GM18867 (cell line): ENCODE data around the gene DOCK1.

Experiments
- ATAC-seq: cut with Tn5 transposase; IDR thresholded peaks from one replicate; pipeline ENCODE4 v1.9.1; 2021; ENCODE audit warnings: mild to moderate bottlenecking, moderate library complexity; ENCODE audit not compliant: unreplicated experiment

DOCK1 gene

DNA sequence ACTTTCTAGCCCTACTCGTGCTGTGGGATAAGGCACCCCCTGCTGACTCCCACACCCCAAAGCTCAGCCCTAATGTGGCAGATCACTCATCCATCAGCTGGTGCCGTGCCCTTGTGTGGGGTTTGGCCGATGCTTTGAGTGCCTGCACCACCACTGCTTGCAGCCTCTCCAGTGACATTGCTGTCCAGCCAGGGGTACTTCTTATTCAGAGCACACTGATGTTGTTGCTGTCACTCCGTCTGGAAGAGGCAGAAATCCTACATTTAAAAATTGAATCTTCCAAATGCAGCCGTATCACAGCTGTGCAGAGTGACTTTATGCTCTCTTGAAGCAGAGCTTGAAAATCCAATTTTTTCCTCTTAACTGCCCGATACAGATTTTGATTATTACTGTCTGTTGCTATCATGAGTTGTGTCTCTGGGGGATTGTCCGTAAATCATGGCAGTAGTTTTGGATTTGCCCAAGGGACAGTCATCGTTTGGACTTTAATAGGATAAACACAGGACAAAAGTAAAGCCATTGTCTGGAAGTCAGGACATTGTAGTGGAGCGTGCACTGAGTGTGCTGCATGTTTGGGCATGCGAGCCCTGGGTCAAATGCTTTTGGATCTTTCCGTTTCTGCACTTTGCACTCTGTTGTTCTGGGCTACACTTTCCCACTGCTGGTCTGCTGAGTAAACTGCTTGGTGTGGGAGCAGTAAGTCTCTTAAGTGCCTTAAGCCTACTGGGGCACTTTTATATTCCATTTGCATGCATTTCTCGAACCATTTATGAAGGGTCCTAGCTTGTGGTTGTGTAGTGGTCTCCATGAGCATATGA is 128.2 kb downstream of the DOCK1 start:
- no peak for ATAC-seq

DNA sequence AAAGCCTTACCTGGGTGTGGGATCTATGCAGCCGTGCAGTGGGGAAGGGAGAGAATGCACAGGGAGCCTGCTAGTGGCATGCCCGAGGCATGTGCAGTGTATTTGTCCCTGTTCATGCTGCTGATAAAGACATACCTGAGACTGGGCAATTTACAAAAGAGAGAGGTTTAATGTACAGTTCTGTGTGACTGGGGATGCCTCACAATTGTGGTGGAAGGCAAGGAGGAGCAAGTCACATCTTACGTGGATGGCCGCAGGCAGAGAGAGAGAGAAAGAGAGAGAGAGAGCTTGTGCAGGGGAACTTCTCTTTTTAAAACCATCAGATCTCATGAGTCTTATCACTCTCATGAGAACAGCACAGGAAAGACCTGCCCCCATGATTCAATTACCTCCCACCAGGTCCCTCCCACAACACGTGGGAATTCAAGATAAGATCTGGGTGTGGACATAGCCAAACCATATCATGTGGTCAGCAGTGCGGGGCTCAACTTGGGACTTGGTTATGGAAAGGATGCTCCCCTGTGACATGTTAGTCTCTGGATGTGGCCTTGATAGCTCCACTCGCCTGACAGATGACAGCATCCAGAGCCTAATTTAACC is 128.9 kb downstream of the DOCK1 start:
- no peak for ATAC-seq

DNA sequence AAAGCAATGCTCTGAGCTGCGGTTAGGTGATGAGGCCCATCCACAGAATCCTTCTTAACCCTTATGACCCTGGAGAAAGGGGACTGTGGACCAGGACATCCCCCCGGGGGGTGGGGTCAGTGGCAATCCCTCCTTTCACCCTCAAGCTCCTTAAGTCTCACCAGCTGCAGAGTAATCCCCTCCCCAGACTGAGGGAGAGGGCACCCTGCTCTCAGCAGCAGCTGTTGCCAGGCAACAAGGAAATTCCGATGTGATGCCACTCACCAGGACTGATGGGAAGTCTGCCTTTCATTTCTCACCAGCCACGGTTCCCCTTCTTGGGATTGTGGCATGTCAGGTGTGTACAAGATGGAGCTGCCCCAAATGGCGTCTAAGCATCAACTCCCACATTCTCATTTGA is 129.6 kb downstream of the DOCK1 start:
- ATAC-seq, result no peak

DNA sequence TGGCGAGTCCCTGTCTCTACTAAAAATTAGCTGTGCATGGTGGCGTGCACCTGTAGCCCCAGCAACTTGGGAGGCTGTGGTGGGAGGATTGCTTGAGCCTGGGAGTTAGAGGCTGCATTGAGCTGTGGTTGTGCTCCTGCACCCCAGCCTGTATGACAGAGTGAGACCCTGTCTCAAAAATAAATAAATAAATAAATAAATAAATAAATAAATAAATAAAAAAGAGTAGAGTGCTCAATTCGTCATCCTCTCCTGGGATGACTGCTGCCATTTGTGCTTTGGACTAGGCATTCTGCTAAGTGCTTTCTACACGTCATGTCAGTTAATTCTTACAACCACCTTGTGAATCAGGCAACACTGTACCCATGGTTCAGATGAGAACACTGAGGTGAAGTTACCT is 130.6 kb downstream of the DOCK1 start:
- no peak for ATAC-seq

DNA sequence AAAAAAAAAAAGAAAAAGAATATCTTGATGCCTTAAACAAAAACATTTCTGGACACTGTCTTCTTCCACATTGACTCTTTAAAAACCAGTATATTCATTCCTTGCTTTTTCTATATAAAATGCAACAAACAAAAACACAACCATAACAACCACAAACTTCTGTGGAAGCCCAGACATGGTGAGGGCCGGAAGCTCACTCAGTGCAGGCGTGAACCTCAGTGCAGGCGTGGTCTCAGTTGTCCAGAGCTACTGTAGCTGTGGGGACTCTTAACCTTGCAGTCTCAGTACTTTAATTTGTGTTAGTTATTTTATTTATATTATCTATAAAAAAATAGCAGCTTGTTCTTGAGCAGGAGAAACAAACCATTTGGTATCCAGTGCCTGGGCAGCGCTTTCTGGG is 131.8 kb downstream of the DOCK1 start:
- no peak for ATAC-seq

DNA sequence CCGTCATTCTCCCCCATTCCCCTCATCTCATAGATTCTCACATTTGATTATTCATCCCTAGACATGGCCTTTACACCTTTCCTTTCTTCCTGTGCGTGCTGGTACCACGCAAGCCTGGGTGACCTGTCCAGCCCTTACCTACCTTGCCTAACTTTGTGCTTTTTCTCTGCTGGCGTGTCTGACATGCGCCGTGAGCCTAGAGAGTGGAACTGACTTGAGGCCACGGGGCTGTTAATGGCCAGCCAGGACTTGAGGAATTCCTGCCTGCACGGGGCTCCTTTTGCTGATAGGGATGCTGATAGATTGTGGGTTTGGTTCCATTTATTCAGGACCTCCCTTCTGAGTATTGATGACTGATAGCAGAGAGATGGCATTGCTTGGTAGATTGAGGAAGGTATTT is 134.2 kb downstream of the DOCK1 start:
- ATAC-seq, result no peak

DNA sequence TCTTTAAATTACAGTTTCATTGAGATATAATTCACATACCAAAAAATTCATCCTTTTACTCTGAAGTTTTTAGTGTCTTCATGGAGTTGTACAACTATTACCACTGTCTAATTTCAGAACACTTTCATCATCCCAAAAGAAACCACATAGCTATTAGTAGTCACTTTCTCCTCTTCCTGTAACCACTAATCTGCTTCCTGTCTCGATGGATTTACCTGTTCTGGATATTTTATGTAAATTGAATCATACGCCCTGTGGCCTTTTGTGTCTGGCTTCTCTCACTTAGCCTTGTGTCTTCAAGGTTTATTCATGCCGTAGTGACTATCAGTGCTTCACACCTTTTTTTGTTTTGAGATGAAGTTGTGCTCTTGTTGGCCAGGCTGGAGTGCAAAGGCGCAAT is 135.5 kb downstream of the DOCK1 start:
- ATAC-seq, result no peak

DNA sequence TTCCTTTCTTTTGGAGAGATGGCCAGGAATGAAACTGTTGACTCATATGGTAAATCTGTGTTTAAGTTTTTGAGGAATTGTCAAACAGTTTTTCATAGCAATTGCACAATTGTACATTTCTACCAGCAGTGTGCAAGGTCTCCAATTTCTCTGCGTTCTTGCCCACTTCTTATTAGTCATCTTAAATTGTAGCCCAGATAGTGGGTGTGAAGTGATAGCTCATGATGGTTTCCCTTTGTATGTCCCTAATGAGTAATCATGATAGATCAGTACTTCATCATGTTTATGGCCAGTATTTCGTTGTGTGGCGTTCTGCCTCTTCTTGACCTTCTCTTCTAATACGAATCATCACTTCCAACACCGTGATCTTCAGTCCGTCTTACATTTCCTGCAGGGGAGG is 136.3 kb downstream of the DOCK1 start:
- no peak for ATAC-seq

DNA sequence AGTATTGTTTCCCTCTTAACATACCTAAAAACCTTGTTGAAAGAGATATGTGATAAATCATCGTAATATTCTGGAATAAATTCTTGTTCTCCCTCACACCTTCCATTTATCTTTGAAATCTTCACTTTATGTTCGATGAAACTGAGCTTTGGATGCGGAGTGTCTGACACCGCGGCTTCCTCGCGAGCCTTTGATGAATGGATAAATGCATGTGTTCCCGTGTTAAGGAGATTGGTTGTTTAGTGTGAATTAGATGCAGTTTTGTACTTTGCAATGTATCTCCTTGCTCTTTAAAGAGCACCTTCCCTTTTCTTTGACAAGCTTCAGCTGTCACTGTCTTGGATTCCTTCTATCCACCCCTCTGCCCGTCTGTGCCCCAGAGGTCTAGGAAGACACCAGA is 138.1 kb downstream of the DOCK1 start:
- ATAC-seq, result no peak

DNA sequence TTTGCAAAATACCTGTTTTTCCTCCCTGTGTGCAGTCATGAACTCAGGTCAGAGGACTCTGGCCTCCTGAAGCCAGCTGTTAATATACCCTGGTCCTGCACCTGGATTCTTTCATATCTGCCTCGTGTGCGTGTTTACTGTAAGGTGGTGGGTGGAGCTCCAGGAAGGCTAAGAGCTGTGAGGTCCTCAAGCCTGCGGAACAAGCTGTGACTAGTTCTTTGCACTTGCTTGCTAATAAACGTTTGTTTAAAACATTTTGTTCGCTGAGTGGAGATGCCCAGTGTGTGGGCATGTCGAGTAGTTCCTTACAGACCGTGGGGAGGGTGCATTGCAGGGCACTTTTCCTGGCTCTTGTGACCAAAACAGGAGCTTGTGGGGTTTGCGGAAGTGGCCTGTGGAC is 139.0 kb downstream of the DOCK1 start:
- no peak for ATAC-seq

DNA sequence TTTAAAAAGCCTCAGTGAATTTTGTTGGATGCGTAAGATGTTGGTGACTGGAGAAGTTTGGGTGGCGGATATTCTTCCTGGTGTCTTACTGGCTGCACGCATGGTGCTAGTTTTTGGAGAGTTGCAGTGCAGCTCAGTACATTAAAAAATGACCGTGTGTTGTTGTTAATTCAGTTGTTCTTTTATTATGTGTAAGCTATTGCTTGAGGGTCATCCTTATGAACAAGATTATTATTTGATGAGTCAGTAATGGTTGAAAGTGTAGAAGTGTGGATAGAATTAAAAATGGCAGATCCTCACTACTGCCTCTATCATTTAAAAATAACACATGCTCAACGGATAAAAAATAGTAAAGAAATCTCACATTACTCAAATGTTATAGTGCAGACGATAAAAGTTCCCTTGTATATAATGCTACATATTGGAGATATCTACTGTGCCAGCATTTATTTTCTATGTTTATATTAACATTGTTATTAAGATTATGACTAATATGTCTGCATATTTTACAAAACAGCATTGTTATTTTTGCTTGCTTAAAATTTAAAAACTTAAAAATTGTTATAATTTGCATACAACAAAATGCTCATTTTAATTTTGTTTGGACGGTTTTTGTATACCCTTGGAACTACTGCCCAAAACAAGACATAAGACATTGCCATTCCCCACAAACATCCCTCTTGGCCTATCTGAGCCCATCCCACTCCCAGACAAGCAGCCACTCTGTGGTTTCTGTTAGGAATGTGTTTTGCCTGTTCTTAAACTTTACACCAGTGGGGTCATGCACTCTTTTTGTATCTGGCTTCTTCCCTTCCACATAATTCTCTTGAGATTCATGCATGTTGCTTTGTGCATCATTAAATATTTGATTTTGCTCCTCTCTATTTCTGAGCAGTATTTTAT is 142.0 kb downstream of the DOCK1 start:
- ATAC-seq, result no peak

DNA sequence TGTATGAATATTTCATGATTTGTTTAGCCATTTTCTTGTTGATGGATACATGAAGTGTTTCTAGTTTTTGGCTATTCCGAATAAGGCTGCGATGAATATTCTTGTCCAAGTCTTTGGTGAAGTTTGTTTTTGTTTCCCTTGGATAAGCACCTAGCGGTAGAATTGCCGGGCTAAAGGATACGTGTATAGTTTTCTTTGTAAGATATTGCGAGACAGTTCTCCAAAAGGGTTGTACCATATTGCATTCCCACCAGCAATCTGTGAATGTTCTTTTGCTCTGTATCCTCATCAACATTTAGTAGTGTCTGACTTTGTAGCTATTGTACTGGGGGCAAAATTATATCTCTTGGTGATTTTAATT is 142.6 kb downstream of the DOCK1 start:
- no peak for ATAC-seq

DNA sequence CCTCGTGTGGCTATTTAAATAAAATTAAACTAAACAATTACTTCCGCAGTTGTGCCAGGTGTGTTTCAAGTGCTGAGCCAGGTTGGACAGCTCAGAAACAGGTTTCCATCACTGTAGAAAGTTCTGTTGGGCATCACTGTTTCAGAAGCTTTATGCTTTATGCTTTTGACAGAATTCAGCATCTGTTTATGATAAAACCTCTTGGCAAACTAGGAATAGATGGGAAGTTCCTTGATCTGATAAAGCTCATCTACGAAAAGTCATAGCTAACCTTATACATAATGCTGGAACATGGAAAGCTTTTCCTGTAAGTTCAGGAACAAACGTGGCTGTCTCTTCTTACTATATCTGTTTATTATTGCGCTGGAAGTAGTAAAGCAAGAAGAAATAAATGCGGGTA is 143.4 kb downstream of the DOCK1 start:
- ATAC-seq, result no peak

DNA sequence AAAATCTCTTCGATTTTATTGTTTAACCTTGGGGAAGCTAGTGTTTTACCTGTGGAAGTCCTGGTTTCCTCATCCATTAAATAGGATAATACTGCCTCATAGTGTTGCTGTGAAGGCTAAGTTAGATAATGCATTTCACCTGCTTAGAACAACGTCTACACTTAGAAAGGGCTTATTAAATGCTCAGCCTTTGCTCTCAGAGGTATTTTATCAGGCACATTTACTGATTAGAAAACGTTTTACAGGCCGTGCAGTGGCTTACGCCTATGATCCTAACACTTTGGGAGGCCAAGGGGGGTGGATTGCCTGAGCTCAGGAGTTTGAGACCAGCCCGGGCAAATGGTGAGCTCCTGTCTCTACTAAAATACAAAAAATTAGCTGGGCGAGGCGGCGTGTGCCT is 146.8 kb downstream of the DOCK1 start:
- no peak for ATAC-seq

DNA sequence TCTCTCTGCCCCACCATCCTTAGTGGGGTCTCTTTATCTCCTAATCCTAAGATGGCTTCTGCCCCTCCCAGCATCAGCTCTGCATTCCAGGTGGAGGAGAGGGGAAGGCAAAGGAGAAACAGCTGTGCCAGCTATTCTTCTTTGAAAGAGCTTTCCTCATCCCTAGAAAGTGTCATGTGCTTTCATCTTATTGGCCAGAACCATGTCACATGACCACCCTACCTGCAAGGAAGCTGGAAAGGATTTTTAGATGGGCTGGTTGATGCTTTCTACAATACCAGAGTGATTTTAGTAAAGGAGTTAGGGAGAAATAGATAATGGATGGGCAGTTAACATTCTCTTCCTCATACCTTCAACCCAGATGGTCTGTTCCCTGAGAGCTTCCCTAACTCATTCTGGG is 150.0 kb downstream of the DOCK1 start:
- ATAC-seq, result no peak

DNA sequence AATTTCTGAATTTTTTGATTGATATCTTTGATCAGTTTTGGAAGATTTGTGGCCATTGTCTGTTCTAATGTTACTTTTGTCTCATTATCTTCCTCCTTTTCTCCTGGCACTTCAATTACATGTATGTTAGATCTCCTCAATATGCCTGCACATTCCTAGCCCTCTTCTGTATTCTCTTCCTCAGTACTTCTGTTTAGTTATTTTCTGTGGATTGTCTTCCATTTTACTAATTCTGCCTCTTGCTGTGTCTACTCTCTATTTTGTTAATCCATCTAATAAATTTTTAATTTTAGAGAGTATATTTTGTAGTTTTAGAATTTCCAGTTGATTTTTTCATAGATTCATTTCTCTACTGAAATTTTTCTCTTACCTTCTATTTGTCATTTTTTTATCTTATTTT is 154.1 kb downstream of the DOCK1 start:
- no peak for ATAC-seq

DNA sequence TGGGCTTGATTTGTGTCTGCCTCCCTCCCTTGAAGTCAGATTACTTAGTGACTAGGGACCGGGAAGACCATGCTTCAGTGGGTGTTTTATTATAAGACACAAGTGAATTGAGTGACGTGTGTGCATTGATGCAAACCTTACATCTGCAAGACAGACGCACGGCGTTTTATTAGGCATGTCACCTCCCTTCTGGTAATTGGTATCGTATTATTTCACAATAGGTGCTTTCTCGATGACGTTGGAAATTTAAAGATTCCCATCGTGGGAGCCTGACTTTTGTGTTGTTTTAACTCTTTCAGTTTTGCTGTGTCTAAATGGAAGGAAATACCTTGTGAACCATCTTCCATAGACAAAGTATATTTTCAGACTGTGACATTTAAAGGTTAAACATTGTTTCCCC is 158.5 kb downstream of the DOCK1 start:
- ATAC-seq, result no peak

DNA sequence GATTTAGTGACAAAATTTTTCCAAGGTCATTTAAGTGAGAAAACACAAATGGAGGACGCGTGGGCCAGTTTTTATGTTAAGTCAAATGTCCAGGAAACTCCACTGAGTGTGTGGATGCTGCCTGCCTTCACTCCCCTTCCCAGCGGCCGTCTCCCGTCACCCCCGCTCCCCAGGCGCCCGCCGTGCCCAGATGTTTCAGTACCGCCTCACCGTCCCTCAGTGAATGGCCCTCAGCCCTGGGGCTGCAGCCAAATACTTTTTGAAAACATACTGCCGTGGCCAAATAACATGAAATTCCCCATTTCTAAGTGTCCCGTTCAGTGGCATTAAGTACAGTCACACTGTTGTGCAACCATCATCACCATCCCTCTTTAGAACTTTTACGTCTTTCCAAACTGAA is 159.2 kb downstream of the DOCK1 start:
- ATAC-seq, result no peak

DNA sequence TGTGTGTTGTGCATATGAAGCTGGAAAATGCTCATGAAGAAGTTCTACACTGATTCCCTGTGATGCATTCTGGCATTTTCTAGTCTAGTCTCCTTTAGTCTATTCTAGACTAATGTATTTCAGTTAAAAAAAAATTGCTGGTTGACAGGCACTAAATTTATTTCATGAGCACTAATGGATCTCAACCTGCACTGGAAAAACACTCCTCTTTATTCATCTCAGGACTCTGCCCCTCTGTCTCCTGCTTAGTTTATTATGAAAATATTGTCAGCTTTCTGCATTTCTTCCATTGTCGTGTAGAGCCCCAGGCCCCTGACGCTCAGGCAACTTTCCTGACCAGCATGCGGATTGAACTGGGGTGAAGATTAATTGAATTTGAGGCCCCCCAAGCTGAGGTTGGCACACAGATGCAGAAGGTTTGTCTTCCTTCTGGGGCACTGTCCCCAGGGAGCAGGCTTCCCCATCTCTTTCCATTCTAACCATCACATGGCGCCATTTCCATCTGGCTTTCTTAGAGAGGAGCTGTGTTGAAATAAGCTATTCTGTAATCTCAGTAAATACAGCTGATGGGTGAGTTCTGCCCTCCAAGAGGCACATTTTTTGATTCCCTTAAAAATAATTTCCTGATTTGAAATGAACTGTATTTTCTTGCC is 162.4 kb downstream of the DOCK1 start:
- ATAC-seq, result no peak

DNA sequence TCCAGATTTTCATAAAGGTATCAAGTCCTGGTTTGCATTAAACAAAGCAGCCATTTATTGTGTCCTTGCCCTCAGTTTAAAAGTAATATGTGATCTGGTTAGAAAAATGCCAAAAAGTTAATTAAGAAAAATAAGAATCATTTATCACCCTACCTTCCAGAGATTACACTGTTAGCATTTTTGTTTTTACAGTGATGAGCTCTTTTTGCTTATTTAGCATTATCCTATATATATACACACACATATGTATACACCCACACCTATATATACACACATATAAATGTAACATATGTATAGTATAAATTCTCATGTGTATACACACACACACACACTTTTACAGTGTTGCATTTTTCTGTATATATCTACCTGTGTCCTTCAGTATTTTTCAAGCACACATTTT is 163.3 kb downstream of the DOCK1 start:
- no peak for ATAC-seq

DNA sequence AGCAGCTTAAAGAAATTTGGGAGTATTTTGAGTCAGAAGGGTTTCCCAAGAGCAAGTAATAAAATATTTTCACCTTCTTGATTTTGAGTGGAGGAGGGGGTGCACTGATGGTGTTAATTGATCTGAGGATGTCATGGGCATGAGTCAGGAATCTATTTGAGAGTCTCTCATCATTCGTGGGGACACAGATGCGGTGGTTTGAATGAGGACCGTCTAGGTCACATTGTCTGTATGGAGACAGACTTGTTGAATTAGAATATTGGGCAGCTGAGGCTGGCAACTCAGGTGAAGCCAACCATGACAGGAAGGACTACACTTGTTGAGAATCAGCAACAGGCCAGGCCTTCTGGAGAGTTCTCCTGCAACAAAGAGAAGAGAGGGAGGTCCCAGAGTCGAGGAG is 164.2 kb downstream of the DOCK1 start:
- no peak for ATAC-seq
